Retinal pigment epithelial cell (primary cell): ENCODE measurements around the gene HPF1.

Experiments
- DNase-seq: peaks from one replicate; pipeline ENCODE4 v3.0.0-alpha.2; 2010; ENCODE audit warnings: low read depth
- H3K4me3 ChIP-seq: 2 replicates; pipeline ENCODE4 v1.5.1; 2011; ENCODE audit warnings: mild to moderate bottlenecking, low read length, control low read depth, moderate library complexity
- TF ChIP-seq, protein P1 (sequence below): conservative IDR thresholded peaks from 2 replicates; pipeline ENCODE4 v1.5.1; 2011; ENCODE audit warnings: low read depth, low read length, control low read depth, inconsistent platforms

HPF1 gene

DNA sequence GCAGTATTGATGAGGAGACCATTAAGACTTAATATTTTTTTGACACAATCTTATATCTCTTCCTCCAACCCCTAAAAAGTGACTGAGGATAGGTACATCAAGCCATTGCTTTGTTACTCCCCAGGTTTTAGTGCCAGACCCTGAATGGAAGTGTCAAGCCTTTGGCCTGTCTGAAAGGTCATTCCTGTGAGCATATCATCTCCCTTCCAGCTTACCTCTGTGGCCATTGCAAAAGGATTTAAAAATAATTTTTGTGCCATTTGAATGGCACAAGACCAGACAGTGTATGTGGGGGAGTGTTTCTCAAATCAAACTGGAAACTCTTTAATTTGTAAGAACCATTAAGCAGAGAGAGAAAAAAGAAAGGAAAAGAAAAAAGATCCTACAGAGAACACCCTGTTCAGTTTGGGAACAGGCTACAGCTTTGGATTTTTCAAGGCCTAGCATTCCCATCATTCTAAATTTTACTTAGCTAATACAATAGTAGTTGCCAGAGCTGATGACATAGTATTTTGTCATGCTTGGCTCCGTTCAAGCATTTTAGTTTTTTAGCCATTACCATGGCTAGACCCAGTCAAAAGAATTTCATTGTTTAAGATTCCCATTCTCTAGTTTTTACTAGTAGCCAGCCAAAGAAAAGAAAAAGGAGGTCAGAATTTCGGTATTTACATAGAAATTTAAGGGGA, 49.6 kb downstream of the HPF1 start:
- TF ChIP-seq, protein P1, sequence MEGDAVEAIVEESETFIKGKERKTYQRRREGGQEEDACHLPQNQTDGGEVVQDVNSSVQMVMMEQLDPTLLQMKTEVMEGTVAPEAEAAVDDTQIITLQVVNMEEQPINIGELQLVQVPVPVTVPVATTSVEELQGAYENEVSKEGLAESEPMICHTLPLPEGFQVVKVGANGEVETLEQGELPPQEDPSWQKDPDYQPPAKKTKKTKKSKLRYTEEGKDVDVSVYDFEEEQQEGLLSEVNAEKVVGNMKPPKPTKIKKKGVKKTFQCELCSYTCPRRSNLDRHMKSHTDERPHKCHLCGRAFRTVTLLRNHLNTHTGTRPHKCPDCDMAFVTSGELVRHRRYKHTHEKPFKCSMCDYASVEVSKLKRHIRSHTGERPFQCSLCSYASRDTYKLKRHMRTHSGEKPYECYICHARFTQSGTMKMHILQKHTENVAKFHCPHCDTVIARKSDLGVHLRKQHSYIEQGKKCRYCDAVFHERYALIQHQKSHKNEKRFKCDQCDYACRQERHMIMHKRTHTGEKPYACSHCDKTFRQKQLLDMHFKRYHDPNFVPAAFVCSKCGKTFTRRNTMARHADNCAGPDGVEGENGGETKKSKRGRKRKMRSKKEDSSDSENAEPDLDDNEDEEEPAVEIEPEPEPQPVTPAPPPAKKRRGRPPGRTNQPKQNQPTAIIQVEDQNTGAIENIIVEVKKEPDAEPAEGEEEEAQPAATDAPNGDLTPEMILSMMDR = no peak
- H3K4me3 ChIP-seq = no peak overlapping the region
- no peak for DNase-seq

DNA sequence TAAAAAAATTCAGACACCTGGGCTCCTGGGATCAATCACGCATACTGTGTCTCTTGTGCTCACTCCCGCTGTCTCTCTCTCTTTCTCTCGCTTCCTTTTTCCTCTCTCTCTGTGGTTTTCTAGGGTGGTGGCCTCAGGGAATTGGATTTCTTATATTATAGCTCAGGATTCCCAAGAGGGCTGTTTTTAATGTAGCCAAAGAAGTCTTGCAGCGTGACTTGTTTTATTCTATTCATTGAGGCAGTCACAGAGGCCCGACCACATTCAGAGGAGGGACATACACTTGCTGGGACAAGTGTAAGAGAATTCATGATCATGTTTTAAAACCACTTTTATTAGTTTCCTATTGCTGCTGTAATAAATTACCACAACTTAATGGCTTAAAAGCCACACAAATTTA, 59.4 kb downstream of the HPF1 start:
- no peak overlapping the region for H3K4me3 ChIP-seq
- TF ChIP-seq, protein P1 = no peak
- DNase-seq = no peak

DNA sequence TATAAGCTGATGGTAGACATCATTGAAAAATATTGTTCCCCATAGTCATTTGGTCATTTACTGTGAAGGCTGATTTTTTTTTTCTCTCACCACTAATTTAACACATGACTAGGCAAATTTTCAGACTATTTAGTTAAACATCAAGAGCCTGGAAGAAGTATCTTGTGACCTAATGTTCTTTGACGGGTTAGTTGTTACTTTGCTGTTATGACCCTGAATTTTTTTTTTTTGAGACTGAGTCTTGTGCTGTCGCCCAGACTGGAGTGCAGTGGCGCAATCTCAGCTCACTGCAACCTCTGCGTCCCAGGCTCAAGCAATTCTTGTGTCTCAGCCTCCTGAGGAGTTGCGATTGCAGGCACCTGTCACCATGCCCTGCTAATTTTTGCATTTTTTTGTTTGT, 67.0 kb downstream of the HPF1 start:
- DNase-seq = peak; percentile 65
- TF ChIP-seq, protein P1 = no peak
- no peak overlapping the region for H3K4me3 ChIP-seq

DNA sequence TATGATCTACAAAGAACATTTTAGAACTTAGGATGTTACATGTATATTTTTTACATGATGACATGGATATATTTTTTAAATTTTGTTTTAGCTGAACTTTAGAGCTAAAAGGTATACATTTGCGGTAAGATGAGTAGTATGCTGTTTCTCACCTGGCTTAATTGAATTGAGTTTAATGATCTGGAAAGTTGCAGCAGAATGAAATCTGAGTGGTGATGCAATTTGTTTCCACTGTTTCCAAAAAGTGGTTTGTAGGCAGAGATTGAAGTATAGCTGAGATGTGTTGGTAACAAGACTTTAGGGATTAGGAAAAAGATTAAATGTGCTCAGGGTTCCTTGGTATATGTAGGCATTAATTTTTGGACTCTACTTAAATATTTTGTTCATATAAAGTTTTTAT, 68.1 kb downstream of the HPF1 start:
- no peak overlapping the region for H3K4me3 ChIP-seq
- no peak for DNase-seq
- TF ChIP-seq, protein P1 = no peak

DNA sequence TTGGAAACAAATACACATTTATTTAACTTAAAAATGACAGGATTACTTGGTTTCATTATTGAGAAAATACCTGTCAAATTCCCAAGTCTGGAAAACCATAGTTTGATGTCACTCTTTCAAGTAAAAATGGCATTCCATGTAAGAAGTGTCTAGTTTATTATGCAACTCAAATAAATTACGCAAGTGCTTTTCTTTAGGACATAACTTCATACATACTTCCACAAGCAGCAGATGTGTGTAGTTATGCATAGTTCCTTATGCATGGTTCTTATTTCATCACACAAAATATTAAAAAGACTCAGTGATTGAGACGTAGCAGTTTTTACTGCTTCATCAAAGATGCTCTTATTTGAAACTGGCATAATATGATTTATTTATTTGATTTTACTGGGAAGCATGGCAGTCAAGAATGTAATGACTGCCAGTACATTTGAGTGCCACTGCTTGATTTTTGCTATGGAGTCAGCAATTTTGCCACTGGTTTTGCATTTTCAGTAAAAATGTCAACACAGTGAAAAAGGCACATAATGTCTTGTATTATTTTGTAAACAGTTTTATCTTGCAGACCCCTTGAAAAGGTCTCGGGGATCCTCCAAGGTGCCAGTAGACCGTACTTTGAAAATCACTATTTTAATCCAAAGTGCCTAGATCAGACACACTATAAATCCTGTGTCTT, 75.2 kb downstream of the HPF1 start:
- TF ChIP-seq, protein P1 = no peak
- H3K4me3 ChIP-seq = no peak overlapping the region
- no peak for DNase-seq
